HG02571 (cell line): ENCODE measurements around the gene RARB.

Source experiments
- ATAC-seq: cut with Tn5 transposase; IDR thresholded peaks from one replicate; pipeline ENCODE4 v1.9.1; 2021; ENCODE audit warnings: mild to moderate bottlenecking, moderate library complexity; ENCODE audit not compliant: unreplicated experiment

RARB gene

DNA sequence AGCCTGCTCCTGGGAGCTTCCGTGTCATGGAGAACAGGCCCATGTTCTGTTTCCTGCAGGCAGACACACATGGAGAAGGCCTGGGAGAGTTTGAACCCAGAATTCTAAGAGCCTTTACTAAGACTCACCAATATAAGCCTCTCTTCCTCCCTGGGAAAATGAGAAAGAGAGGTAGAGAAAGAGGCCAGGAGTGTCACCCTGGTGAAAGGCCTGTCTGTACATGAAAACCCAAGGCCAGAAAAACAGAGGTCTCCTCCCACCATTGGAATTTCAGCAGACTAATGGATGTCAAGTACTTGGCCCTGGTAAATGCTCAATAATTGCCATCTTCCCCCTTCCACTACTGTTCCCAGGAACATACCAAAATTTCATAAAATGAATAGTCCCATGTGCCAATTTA is 119.0 kb downstream of the RARB start:
- ATAC-seq, result no peak

GRCh38 chr3:25547943-25548674 is 120.0 kb downstream of the RARB start:
- no peak for ATAC-seq

DNA sequence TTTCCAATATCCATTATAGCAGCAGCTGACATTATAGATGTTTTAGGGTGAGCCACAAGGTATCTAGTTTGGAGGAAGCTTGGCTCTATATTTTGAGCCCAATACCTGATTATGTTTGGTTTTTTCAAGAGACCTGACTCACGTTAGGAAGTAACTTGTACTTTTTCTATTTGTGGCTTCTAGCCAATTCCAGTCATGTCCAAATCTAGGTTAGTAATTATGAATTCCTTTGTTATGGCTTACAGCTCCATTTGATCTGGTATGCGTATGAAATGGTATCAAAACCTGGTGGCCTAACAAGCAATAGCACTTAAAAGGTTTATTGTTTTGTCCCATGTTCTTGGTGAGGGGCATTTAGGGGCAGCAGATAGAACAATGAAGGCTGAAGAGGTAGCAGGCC is 120.8 kb downstream of the RARB start:
- ATAC-seq, result no peak

DNA sequence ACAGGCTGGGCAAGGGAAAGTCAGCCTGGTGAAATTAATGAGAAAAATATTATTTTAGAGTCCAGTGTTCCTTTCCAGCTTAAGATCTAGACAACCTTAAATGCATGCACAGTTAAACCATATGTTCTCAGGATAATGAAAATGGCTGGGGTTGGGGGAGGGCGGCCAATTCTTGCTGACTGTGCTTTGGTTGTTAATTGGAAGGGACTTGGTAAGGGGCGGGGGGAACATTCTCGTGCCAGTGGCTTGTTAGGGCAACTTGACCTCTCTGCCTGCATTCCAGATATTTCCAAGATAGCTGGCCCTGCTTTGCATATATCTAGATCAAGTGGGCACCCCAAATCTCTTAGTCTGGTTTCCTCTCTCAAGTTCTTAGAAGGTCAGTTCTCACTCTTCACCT is 124.2 kb downstream of the RARB start:
- ATAC-seq, result no peak

DNA sequence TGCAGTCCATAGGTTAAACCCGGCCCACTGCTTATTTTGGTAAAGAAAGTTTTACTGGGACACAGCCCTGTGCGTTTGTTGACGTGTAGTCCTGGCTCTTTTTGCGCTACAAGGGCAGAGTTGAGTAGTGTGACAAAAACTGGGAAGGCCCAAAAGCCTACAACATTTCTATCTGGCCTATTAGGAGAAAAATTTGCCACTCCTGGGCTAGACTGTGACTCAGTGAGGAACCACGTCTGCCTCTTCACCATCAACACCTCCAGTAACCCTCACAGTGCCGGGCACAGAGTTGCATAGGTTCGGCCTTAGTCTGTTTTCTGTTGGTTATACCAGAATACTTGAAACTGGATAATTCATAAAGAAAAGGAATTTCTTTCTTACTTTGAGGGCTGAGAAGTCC is 126.3 kb downstream of the RARB start:
- no peak for ATAC-seq

DNA sequence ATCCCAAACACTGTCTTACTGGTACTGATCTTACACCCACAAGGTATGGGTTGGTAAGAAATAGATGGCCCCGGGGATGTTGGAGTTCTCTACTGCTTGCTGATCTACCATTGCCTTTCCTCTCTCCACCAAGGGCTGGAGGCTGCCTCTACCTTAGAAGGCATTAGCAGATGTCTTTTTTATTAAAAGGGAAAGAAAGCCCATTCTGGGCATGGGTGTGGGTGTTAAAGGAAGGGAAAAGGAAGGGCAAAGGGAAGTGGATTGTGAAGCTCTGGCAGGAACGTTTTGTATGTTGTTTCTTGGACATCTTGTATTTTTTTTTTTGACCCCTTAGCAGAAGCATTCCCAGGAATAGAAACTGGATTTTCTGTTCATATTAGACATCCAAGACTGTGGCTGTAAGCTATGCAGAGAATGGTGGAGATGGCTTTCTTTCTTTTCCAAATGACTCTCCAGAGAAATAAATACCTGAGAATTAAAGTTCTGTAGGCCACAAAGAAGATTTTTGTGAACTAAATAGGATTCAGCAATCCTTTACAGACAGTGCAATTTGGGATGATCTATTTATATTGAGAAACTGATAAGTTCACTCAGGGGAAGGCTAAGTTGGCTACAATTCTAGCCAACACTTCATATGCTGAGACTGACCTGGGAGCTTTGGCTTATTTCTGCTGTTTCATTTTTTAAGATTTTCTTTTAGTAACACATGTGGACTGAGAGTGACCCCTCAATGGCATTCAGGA is 127.8 kb downstream of the RARB start:
- ATAC-seq, result no peak

DNA sequence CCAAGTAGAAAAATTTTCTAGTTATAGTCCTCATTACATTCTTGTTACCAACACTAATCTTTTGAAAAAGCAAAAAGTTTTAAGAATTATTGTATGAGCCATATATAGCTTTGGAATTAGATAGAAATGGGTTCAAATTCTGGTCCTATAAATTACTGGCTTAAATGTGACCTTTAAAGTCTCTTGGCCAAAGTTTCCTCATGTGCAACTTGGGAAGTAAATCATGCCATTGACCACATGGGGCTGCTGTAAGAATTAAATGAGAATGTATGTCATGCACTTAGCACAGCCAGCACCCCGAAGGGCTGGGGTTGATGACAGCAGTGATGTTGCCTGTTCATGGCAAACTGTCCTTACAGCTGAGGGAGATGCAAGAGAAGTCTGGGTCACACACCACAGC is 128.4 kb downstream of the RARB start:
- no peak for ATAC-seq

GRCh38 chr3:25557694-25558093 is 129.6 kb downstream of the RARB start:
- no peak for ATAC-seq

DNA sequence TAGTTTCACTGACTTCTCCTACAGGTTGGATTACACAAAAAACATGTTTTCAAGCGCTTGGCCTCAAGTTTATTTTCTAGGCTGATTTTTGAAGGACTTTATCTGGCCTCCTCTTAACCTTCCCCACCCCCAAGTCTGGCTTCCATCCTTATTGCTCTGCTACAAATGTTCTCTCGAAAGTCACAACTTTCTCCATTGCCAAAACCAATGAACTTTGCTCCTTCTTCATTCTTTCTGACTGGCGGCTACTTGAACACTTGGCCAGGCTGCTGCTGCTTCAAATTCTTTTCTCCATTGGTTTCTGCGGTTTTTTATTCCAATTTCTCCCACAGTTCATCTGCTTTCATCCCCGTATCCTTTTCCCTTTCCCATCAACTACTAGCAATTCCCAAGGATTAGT is 130.1 kb downstream of the RARB start:
- no peak for ATAC-seq

- ATAC-seq, result no peak
These were observed 130.7 kb downstream of the RARB start for GRCh38 chr3:25558796-25559195.

DNA sequence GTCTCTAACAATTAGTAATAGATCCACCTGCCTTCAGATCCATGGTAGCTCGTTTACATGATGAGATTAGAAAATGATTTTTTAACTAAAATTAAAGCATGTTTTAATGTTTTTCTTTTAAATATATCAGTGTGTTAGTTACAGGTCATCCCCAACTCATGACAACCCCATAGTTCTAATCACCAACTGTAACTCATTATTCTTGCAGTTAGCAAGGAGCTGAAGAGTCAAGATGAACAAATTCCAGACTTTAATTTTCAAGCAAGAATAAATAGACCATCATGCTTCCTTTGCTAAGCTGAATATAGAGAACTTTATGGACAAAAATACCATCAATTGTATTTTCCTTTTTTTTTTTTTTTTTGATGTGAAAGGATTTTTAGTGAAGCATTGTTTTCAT is 135.5 kb downstream of the RARB start:
- no peak for ATAC-seq

DNA sequence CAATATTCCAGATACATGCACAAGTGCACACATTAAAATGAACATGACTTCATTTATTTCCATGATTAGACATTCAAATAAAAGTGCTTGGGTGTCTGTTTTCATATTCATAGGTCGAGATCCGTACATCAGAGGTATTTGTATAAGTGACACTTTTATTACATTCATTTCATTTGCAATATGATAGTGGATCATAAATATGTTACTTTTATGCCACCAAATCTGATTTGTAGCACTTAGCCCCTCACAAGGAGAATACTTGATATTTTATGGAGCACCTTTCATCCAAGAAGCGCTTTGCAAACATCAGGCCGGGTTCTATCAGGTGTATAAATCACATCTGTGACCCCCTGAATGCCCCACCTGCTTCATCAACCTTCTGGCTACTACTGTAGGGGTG is 136.0 kb downstream of the RARB start:
- ATAC-seq, result no peak

DNA sequence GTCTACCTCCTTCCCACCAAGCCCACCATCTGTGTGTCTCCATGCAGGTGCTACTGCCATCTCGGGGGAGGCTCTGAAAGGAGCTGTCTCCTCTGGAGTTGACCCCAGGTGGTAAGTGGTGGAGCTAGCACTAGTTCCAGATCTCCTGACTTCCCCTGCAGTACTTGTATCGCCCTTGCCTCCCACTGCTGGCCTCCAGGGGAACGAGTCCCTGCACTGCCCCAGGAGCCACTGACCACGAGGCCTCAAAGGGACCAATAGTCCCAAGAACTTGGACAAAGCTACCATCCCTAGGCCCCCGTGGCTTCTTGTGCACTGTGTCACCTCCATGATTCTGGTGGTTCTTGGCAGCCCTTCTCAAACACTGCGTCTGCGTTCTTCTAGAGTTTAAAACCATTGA is 137.7 kb downstream of the RARB start:
- no peak for ATAC-seq

DNA sequence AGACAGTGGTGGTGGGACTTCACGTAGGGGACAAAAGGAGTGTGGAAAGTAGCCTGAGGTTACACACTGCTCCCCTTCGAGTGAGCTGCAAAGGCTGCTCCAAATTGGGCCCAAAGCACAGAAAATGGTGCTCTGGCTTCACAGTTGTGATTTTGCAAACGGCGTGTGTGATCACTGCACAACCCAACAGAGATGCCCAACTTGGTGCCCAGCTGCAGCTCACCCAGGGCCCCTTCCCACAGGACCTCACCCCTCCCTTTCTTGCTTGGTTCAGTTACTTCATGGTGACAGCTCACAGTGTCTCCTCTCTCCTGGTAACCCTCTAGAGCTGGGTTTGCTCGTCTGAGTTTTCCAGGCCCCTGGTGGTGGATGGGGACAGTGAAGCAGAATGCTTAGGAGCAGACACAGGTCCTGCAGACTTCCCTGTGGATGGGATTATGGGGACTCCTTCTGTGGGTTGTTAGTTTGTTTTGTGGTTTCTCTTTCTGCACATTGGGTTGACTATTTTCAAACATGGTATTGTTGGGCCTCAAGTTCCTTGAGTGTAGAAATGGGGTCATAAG is 138.4 kb downstream of the RARB start:
- no peak for ATAC-seq

GRCh38 chr3:25567388-25567787 is 139.3 kb downstream of the RARB start:
- no peak for ATAC-seq

DNA sequence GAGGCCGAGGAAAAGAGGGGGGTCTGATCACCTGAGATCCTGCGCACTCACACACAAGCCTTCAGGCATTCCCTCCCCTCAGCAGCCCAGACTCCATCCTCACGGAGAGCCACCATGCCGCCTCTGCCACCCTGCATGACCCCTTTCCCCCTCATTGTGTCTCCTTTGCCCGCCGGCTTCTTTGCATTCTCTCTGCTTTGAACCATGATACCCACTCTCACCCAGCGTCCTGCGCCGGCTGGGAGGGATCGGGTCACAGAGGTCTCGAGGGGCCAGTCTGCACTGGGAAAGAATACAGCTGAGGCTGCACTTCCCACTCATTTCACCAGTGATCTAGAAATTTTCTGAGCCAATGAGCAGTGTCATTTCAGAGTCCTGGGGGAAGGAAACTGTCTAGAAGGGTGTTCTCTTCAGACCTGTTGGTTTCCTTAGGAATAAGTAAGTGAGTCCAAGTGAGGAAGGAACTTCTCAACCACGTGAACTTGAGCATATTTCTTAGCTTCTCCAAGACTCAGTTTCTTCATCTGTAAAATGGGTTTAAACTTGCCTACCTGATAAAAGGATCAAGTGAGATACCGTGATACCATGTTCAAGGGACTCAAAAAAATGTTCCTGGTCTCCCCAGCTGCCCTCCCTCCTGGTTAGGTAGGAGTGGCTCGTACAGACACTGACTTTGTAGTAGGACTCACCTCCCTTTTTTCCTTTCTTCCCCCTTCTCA is 139.9 kb downstream of the RARB start:
- no peak for ATAC-seq

GRCh38 chr3:25568525-25569078 is 140.5 kb downstream of the RARB start:
- no peak for ATAC-seq

GRCh38 chr3:25571285-25571684 is 143.2 kb downstream of the RARB start:
- ATAC-seq, result no peak

DNA sequence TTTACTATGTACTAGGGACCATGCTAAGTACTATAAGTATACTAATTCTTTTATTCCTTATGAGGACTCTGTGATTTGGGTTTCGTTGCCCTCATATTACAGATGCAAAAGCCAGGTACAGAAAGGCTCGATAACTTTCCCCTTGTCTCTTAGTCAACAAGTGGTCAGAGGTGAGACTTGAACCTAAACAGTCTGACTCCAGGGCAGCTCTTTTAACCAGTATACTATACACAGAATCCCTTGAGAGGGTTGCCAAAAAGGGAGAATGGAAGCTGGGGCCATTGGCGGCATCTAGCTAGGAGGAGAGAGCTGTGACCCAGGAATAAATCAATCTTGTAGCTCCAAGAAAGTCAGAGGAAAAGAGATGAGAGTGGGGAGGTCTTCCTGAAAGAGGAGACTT is 144.3 kb downstream of the RARB start:
- no peak for ATAC-seq

DNA sequence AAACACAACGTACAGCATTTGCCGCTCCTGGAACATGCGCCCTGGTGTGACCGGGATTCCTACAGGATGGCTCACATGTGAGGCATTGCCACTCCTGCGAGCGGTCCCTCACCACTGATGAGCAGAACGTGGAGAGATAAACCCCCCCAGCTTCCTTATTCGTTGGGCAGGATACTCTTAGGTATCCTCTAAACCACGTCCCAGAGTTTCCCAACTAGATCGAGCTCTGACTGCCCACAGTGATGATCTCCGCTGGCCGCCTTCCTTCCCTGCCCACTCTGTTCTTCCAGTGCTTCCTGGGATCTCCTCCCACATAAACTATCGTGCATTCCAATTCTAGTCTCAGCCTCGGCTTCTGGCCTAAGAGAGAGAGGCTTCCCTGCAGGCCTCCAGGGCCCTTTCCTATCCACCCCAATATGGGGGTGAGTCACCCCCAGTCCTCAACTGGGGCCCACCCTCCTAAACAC is 144.9 kb downstream of the RARB start:
- ATAC-seq, result no peak
